Activated CD8-positive, alpha-beta memory T cell treated with anti-CD3 and anti-CD28 coated beads, Interleukin-2, amount 50 U/mL, for 1 hour (primary cell): ENCODE results near the gene ABCG1.
A peak's percentile ranks its signal among the peaks of the same experiment; 100 is the strongest.

Experiments
- DNase-seq: peaks from one replicate; pipeline ENCODE4 v3.0.0-alpha.2; 2020; ENCODE audit errors: extremely low read depth

The ABCG1 gene

GRCh38 chr21:42232176-42232825, 13.4 kb downstream of the ABCG1 start:
- no peak for DNase-seq

GRCh38 chr21:42233067-42233961, 14.4 kb downstream of the ABCG1 start:
- peak; percentile 70 for DNase-seq

GRCh38 chr21:42234041-42234440, 15.1 kb downstream of the ABCG1 start:
- DNase-seq, result no peak

GRCh38 chr21:42234464-42235241, 15.7 kb downstream of the ABCG1 start:
- DNase-seq, result peak; percentile 64

DNA sequence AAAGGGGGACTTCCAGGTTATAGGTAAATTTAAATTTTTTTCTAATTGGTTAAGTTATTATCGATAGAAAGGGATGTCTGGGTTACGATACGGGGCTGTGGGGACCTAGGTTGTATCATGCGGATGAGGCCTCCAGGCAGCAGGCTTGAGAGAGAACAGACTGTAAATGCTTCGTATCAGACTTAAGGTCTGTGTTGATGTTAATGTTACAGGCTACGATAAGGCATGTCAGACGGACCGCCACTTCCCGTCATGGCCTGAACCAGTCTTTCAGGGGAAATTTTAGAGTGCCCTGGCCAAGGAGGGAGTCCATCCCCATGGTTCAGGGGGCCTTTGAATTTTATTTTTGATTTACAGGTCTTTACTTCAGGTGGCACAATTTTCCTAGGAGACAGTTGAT, 16.7 kb downstream of the ABCG1 start:
- no peak for DNase-seq

- DNase-seq, result no peak
Measured at GRCh38 chr21:42236014-42236413, 17.1 kb downstream of the ABCG1 start.

GRCh38 chr21:42236693-42237092, 17.8 kb downstream of the ABCG1 start:
- no peak for DNase-seq

DNA sequence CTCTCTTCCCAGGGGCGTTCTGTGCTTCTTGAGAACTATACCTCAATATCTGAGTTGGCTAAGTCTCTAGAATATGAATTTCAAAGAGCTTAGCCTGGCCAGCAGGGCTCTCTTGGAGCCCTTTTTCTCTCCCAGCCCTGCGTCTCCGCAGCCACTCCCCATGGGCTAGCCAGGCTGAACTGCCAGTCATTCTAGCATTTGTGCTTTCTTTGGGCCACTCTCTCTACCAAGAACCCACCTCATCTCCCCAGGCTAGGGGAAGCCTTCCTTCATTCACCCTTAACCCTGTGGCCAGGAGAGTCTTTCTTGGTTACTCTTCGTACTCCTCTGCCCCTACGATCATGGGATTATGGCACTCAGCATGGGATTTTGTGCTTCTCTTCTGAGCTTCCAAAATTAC, 18.2 kb downstream of the ABCG1 start:
- DNase-seq, result no peak

DNA sequence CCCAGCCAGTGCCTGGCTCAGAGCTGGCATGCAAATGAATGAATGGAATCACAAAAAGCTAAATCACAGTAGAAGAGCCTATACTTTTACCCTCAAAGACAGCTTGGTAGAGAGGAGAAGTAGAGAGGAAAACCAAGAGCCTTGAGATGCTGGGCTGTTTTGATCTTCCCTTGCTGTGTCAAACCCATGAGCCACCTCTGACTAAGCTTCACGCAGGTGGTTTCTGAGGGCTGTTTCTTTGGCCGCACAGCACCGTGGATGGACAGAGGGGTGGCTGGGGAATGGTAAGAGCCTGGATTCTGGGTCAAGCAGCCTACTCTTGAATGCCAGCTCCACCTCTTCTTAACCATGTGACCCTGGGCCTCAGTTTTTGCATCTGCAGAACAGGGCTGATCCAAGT, 18.6 kb downstream of the ABCG1 start:
- DNase-seq, result no peak

DNA sequence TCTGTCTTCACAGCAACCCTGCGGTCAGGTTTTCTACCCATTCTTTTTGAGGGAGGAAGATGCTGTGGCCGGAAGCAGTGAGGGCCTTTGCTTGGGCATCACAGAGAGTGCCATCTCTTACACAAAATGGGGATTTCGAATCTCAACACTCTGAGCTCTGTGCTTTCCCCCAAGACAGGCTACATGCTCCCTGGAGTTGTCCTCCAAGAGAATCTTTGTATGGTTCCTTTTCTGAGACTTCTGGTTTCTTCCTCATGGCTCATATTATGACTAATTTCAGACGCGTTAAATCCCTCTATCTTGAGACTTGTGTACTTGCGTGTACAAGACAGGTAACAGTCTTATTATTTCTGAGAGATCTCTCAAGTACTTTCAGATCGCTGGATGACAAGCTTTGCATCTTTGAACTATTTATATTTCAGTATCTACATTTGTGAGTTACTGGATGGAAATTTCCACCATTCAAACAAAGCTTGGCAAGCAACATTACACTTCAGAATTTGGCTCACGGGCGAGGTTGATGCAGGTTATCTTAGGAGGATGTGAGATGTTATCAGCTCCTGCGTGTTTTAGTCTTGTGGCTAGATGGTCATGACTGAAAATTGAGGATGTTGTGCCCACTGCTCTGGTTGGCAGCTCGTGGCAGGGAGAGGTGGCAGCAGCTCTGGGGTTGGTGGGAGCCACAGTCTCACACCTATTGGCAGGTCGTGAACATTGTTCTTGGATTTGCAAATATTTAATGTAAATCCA, 19.4 kb downstream of the ABCG1 start:
- DNase-seq, result peak; percentile 61

DNA sequence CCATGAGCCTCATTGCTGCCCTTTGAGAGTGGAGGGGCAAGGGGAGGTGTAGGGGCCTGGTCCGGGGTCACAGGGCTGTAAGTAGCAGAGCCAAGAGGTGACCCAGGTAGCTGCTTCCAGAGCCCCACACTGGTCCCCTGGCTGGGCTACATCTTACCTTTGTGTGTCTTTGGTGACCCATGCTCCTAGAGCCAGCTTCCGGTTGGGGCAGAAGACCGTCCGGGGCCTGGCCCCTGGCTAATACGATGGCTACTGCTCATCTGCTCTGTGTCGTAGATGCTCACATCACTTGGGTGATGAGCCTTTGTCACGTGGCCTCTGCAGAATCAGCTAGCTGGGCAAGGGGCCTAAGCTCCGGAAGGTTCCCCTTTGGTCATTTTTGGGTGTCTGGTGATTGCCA, 20.6 kb downstream of the ABCG1 start:
- DNase-seq, result no peak

DNA sequence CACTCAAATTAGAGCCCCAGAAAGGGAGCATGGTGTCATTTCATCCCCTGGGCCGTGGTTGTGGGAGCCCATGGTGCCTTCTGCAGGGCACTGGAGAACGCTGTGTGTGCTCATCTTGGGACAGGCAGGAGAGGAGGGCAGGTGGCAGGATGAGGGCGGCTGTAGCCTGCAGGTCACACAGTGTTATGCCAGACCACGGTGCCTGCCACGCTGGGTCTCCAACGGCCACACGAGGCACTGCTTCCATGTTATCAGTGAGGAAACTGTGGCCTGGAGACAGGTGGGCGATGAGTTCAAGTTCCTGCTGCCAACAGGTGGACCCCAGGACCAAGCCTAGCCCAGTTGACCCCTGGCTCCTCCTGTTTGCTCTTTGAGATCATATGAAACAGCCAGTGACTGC, 21.0 kb downstream of the ABCG1 start:
- no peak for DNase-seq

DNA sequence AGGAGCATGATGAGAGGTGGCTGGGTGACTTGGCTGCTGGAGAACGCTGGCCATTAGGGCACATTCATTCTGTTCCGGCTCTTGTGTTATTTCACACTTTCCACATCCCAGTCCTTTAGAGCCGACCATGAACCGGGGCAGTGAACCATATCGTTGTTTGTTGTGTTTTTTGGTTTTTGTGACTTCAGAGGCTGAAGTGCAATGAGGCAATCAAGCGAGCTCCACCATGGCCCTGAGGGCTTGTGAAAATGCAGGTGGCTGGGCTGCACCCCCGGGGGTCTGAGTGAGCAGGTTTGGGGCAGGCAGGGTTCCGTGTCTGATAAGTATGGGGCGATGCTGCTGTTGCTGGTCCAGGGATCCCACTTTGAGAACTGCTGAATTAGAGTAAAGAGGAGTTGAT, 23.7 kb downstream of the ABCG1 start:
- DNase-seq, result no peak

GRCh38 chr21:42243026-42243425, 24.1 kb downstream of the ABCG1 start:
- DNase-seq, result no peak

DNA sequence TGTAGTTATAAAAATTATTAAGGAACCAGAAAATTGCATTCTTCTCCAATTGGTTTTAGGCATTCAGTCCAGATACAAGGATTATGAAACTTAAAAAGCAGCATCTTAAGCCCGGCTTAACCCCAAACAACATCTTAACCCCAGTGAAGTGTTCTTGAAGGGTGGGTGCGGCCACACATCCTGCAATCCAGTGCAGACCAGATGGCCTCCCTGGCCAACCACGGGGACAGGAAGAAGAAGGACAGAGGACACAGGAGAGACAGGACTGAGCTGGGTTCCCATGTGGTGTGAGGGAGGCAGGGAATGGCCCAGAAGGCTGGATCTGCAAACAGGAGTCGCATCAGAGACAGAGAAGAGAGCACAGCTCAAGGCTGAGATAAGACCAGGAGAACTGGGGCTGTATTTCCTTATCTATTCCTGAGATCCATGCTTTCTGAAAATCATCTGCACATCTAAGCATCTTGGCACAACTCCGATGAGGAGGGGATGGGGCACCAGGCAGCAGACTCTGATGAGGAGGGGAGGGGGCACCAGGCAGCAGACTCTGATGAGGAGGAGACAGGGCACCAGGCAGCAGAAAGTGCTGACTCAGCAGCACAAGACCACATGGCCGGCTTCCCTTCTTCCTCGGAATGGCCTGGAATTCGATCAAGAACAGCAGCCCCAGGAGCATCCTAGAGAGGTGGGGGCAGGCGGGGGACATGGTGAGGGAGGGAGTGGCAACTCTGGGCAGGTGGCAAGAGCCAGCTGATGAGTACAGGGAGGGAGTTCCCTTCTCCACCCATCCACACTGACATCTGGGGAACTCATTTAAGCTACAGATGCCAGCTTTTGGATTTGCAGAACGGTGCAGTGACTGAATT, 26.6 kb downstream of the ABCG1 start:
- DNase-seq, result no peak

- no peak for DNase-seq
Measured at GRCh38 chr21:42247716-42248115, 28.8 kb downstream of the ABCG1 start.

DNA sequence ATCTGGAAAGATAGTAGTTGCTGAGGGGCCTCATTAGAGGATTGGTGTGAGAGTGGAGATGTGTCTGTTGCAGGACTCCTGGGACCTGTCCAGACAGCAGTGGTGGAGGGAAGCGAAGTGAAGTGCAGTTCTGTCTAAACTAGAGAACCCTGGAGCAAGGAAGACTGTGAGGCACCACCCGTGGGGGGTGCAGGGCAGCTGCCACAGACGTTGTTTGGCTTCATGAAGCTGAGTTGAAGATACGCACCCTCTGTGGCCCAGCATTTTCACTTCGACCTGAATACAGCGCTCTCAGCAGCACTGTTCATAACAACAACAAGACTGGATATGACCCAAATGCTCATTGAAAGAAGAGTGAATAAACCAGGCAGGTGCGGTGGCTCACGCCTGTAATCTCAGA, 29.3 kb downstream of the ABCG1 start:
- DNase-seq, result no peak

- DNase-seq, result no peak
Measured at GRCh38 chr21:42248783-42249597, 30.1 kb downstream of the ABCG1 start.

- DNase-seq, result no peak
Measured at GRCh38 chr21:42250422-42251403, 31.8 kb downstream of the ABCG1 start.
